ENCODE measurements around the gene TXNIP. TPM values are rescaled to one million over a fixed set of nuclear protein-coding genes. Genes with fewer than 3 reads are reported as not detected.

TXNIP gene
- total and polyA plus RNA-seq, 4 donors, result 109 to 455 (median 298) TPM

DNA sequence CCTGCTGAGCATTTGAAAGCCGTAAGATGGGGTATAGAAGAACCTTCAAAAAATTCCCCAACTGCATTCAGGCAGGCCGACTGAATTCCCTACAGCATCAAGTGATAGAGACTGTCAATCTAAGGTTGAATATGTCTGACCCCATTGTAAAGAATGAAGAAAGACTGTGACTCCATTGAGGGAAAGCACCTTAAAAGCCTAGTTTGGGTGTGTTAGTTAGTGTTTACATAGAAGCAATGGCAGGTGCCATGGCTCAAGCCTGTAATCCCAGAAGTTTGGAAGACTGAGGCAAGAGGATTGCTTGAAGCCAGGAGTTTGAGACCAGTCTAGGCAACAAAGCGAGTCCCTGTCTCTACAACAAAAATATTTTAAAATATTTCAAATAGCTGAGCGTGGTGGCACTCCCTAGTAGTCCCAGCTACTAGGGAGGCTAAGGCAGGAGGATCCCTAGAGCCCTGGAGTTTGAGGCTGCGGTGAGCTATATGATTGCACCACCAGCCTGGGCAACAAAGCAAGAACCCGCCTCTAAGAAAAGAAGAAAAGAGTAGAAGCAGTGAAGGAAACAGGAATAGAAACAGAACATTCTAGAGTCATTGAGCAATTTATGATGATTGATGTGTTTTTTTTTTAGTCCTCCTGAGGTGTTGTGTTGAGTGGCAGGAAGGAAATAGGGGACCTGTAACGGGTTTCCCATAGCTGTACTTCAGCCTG is 16.5 kb downstream of the TXNIP start:
- Histone ChIP-seq H3K9me3 (ENCODE audit: control insufficient read depth, insufficient read depth, low read length) (no peaks in the 10 kb centered on the region), H3K4me3 (ENCODE audit: low read depth, low read length) (peak overlapping the region; percentile 4), H3K27ac (ENCODE audit: low read depth, low read length) (peak overlapping the region; percentile 90), H3K27me3 (ENCODE audit: control insufficient read depth, insufficient read depth, low read length) (no peaks in the 10 kb centered on the region), H3K36me3 (ENCODE audit: control insufficient read depth, insufficient read depth, low read length) (no peaks in the 10 kb centered on the region), H3K4me1 (ENCODE audit: control insufficient read depth, insufficient read depth, low read length) (peaks cover 11% of the 10 kb centered on the region)
- DNase-seq (ENCODE audit: low read depth in 4 of 6, low spot score in 6 of 6), result no peak
- 58% methylated on average over 3 of the region's 7 CpGs for WGBS (ENCODE audit: insufficient coverage)

DNA sequence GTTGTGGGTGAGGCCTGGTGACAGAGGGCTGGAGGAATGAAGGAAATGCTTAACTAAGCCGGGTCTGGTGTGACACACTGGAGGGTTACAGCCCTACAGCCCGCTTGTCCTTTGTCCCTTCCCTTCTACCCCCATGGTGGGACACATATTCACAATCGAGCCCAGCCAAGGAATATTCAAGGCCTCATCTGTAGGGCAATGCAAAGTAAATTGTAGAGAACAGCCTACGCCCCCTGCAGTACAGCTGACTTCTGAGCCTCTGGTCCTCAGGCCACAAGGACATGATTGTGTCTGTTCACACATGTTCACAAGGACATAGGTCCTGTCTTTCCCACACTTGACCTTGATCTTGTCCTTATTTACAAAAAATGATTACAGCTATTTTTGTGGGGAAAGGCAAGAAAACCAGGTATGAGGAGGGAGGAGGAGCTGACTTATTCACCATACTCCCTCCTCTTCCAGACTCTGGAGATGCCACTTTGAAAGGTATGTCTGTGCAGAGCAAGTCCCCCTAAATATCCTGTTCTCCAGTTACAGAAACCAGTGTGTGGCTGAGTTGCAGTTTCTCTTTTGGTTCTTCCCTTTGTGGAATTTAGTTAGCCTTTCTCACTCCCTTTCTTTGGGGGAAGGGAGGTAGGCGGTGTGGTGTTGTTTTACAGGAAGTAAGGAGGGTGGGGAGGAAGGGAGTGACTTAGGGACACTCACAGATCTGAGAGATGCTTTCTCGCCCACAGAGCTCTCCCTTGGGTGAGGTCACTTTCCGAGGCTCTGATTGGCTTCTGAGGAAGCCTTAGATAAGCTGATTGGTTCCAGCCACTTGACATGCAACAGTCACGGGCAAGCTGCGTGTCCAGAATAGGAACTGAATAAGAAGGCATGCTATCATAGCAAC is 17.3 kb downstream of the TXNIP start:
- WGBS (ENCODE audit: insufficient coverage), result 5% methylated on average over 6 of the region's 9 CpGs
- Histone ChIP-seq H3K4me3 (ENCODE audit: low read depth, low read length) (peak overlapping the region; percentile 14), H3K36me3 (ENCODE audit: control insufficient read depth, insufficient read depth, low read length) (peaks cover 2% of the 10 kb centered on the region)

DNA sequence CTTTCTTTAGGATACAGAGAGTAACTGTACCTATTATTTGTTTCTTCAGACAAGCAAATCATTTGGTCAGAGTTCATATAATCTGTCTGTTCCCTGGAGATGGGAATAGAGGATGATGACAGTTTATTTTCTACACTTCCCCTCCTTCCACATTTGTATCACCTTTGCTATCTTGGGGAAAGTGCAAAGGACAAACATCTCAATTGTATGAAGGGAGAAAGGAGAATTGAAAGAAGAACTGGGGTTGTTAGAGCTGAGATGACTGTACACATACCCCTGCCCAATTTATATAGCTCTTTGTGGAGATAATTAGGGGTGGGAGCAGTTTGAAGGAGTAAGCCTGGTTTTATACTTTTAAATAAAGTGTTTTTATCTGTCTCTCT is 17.9 kb downstream of the TXNIP start:
- Histone ChIP-seq H3K9me3 (ENCODE audit: control insufficient read depth, insufficient read depth, low read length) (no peaks in the 10 kb centered on the region), H3K27ac (ENCODE audit: low read depth, low read length) (peak overlapping the region; percentile 90), H3K4me3 (ENCODE audit: low read depth, low read length) (no peak overlapping the region), H3K4me1 (ENCODE audit: control insufficient read depth, insufficient read depth, low read length) (peaks cover 11% of the 10 kb centered on the region), H3K36me3 (ENCODE audit: control insufficient read depth, insufficient read depth, low read length) (peaks cover 2% of the 10 kb centered on the region), H3K27me3 (ENCODE audit: control insufficient read depth, insufficient read depth, low read length) (no peaks in the 10 kb centered on the region)
- no peak for DNase-seq (ENCODE audit: low read depth in 4 of 6, low spot score in 6 of 6)

More for the DNA sequence above, 17.3 kb downstream of the TXNIP start:
- Histone ChIP-seq H3K4me1 (ENCODE audit: control insufficient read depth, insufficient read depth, low read length) (peaks cover 11% of the 10 kb centered on the region), H3K27ac (ENCODE audit: low read depth, low read length) (peak overlapping the region; percentile 90), H3K27me3 (ENCODE audit: control insufficient read depth, insufficient read depth, low read length) (no peaks in the 10 kb centered on the region), H3K9me3 (ENCODE audit: control insufficient read depth, insufficient read depth, low read length) (no peaks in the 10 kb centered on the region)
- DNase-seq (ENCODE audit: low read depth in 4 of 6, low spot score in 6 of 6), result peak in 5 of 6 donors; percentile 81 to 98 (median 91)

DNA sequence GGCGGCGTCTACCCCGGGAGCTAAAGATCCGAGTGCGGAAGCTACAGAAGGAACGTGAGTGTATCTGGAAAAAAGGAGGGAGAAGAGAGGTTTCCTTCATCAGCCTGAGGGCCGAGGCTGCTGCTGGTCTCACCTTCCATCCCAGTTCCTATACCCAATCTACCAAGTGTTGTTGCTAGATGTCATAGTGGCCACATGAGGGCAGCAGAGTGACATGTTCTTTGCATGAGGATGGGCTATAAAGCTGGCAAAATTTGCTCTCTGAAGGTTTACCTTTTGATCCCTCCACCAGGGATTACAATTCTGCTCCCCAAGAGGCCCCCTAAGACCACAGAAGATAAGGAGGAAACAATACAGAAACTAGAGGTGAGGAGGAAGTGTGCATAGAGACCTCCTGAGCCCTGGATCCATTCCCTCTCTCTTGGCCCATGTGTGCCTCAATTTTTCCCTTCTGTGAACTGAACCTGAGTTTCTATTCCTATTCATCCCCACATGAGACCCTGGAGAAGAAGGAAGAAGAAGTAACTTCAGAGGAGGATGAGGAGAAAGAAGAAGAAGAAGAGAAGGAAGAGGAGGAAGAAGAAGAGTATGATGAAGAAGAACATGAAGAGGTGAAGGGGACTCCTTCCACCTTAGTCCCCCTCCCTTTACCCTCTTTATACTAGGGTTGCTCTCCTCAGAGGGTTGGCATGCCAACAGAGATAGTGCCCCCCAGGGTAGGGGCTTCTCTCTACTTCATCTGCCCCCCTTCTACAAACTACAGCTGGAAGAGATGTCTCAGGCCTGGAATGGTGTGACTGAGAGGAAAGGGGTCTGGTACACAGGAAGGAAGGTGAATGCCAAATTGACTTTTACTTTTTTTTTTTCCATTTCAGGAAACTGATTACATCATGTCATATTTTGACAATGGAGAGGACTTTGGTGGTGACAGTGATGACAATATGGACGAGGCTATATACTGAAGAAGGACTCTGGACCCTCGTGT is 18.6 kb downstream of the TXNIP start:
- no peaks in the 10 kb centered on the region for H3K27me3 ChIP-seq (ENCODE audit: control insufficient read depth, insufficient read depth, low read length)
- H3K4me1 ChIP-seq (ENCODE audit: control insufficient read depth, insufficient read depth, low read length), result peaks cover 11% of the 10 kb centered on the region
- no peak overlapping the region for H3K4me3 ChIP-seq (ENCODE audit: low read depth, low read length)
- 6% methylated on average over 3 of the region's 9 CpGs for WGBS (ENCODE audit: insufficient coverage)
- DNase-seq (ENCODE audit: low read depth in 4 of 6, low spot score in 6 of 6), result peak in 2 of 6 donors; percentile 92 to 95
- peaks cover 2% of the 10 kb centered on the region for H3K36me3 ChIP-seq (ENCODE audit: control insufficient read depth, insufficient read depth, low read length)
- H3K9me3 ChIP-seq (ENCODE audit: control insufficient read depth, insufficient read depth, low read length), result no peaks in the 10 kb centered on the region
- H3K27ac ChIP-seq (ENCODE audit: low read depth, low read length), result peak overlapping the region; percentile 90

DNA sequence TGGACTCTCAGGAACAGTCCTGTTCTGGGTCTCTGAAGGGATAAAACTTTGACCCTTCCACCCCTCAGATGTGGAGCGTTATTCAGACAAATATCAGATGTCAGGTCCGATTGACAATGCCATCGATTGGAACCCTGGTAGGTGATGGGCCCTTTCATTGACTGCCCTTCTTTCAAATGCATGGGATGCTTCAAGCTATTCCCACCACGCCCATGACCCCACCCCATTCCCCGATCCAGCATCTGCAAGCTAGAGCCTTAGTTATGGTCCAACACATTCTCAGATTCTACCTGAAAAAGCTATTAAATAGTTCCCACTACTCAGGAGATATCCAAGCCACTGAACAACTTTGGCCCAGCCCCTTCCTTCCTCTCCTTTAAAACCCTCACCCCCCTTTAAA is 19.4 kb downstream of the TXNIP start:
- DNase-seq (ENCODE audit: low read depth in 4 of 6, low spot score in 6 of 6), result no peak
- peaks cover 2% of the 10 kb centered on the region for H3K36me3 ChIP-seq (ENCODE audit: control insufficient read depth, insufficient read depth, low read length)
- WGBS (ENCODE audit: insufficient coverage), result 82% methylated on average over 5 of the region's 5 CpGs
- no peak overlapping the region for H3K4me3 ChIP-seq (ENCODE audit: low read depth, low read length)
- H3K4me1 ChIP-seq (ENCODE audit: control insufficient read depth, insufficient read depth, low read length), result peaks cover 11% of the 10 kb centered on the region
- H3K27me3 ChIP-seq (ENCODE audit: control insufficient read depth, insufficient read depth, low read length), result no peaks in the 10 kb centered on the region
- no peaks in the 10 kb centered on the region for H3K9me3 ChIP-seq (ENCODE audit: control insufficient read depth, insufficient read depth, low read length)
- no peak overlapping the region for H3K27ac ChIP-seq (ENCODE audit: low read depth, low read length)

DNA sequence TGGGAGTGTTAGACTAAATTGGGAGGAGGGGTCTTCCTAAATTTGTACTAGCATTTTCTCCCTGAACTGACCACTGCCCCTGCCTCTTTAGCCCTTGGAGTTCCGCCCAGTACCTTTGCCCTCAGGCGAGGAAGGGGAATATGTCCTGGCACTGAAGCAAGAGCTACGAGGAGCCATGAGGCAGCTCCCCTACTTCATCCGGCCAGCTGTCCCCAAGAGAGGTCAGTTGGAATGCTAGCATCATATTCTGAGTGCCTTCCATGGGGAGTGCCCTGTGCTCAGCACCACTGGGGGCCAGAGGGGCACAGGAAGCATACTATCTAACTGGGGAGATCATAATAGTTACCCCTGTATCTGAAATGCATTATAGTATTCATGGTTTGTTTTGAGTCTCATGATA is 21.2 kb downstream of the TXNIP start:
- Histone ChIP-seq H3K4me3 (ENCODE audit: low read depth, low read length) (no peak overlapping the region), H3K9me3 (ENCODE audit: control insufficient read depth, insufficient read depth, low read length) (no peaks in the 10 kb centered on the region), H3K4me1 (ENCODE audit: control insufficient read depth, insufficient read depth, low read length) (peaks cover 11% of the 10 kb centered on the region), H3K27ac (ENCODE audit: low read depth, low read length) (no peak overlapping the region), H3K36me3 (ENCODE audit: control insufficient read depth, insufficient read depth, low read length) (peaks cover 2% of the 10 kb centered on the region), H3K27me3 (ENCODE audit: control insufficient read depth, insufficient read depth, low read length) (no peaks in the 10 kb centered on the region)
- 79% methylated on average over 3 of the region's 4 CpGs for WGBS (ENCODE audit: insufficient coverage)
- DNase-seq (ENCODE audit: low read depth in 4 of 6, low spot score in 6 of 6), result no peak

DNA sequence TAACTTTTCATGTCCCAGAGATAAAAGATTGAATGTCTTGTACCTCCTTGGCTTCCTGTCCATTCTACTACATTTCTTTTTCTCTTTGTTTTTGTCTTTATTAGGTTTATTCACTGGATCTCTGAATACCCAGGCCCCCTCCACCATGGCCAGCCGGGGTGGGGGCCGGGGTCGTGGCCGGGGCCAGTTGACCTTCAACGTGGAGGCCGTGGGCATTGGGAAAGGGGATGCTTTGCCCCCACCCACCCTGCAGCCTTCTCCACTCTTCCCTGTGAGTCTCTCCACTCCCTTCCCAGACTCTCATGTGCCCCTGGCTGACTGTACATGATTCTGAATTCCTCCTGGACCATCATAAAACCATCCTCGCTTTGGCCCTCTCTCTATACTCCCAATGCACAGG is 21.7 kb downstream of the TXNIP start:
- Histone ChIP-seq H3K4me3 (ENCODE audit: low read depth, low read length) (no peak overlapping the region), H3K27me3 (ENCODE audit: control insufficient read depth, insufficient read depth, low read length) (no peaks in the 10 kb centered on the region), H3K4me1 (ENCODE audit: control insufficient read depth, insufficient read depth, low read length) (peaks cover 7% of the 10 kb centered on the region), H3K9me3 (ENCODE audit: control insufficient read depth, insufficient read depth, low read length) (no peaks in the 10 kb centered on the region), H3K27ac (ENCODE audit: low read depth, low read length) (no peak overlapping the region), H3K36me3 (ENCODE audit: control insufficient read depth, insufficient read depth, low read length) (peaks cover 2% of the 10 kb centered on the region)
- DNase-seq (ENCODE audit: low read depth in 4 of 6, low spot score in 6 of 6), result no peak
- WGBS (ENCODE audit: insufficient coverage), result 80% methylated on average over 6 of the region's 7 CpGs

DNA sequence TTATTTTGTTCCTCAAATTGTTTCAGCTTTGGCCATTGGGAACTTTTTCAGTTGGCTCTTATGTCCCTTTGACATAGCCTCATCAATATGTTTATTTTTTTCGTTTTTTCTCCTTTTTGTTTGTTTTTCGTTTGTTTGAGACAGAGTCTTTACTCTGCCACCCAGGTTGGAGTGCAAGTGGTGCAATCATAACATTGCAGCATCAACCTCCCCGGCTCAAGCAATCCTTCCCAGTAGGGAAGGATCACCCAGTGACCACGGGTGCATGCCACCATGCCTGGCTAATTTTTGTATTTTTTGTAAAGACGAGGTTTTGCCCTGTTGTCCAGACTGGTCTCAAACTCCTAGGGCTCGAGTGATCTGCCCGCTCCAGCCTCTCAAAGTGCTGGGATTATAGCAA is 23.8 kb downstream of the TXNIP start:
- Histone ChIP-seq H3K27ac (ENCODE audit: low read depth, low read length) (no peak overlapping the region), H3K9me3 (ENCODE audit: control insufficient read depth, insufficient read depth, low read length) (no peaks in the 10 kb centered on the region), H3K36me3 (ENCODE audit: control insufficient read depth, insufficient read depth, low read length) (peaks cover 2% of the 10 kb centered on the region), H3K4me3 (ENCODE audit: low read depth, low read length) (no peak overlapping the region), H3K27me3 (ENCODE audit: control insufficient read depth, insufficient read depth, low read length) (no peaks in the 10 kb centered on the region), H3K4me1 (ENCODE audit: control insufficient read depth, insufficient read depth, low read length) (peaks cover 3% of the 10 kb centered on the region)
- DNase-seq (ENCODE audit: low read depth in 4 of 6, low spot score in 6 of 6), result no peak
- 67% methylated on average over 1 of the region's 7 CpGs for WGBS (ENCODE audit: insufficient coverage)

DNA sequence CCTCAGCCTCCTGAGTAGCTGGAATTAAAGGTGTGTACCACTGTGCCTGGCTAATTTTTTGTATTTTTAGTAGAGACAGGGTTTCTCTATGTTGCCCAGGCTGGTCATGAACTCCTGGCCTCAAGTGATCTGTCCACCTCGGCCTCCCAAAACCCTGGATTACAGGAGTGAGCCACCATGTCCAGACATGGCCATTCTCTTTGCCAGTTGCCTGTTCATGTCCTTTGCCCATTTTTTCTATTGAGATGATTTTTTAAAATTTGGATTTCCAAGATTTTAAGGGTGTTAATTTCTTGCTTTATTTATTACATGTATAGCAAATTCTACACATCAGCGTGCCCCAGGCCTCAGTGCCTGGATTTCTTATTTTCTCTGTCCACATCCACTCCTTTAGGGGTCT is 29.1 kb downstream of the TXNIP start:
- WGBS (ENCODE audit: insufficient coverage), result 71% methylated on average over 1 of the region's 2 CpGs
- DNase-seq (ENCODE audit: low read depth in 4 of 6, low spot score in 6 of 6), result no peak

More for the DNA sequence above, 29.1 kb downstream of the TXNIP start:
- H3K36me3 ChIP-seq (ENCODE audit: control insufficient read depth, insufficient read depth, low read length), result no peaks in the 10 kb centered on the region
- no peak overlapping the region for H3K27ac ChIP-seq (ENCODE audit: low read depth, low read length)
- peaks cover 19% of the 10 kb centered on the region for H3K4me1 ChIP-seq (ENCODE audit: control insufficient read depth, insufficient read depth, low read length)
- no peak overlapping the region for H3K4me3 ChIP-seq (ENCODE audit: low read depth, low read length)
- peaks cover 5% of the 10 kb centered on the region for H3K9me3 ChIP-seq (ENCODE audit: control insufficient read depth, insufficient read depth, low read length)
- no peaks in the 10 kb centered on the region for H3K27me3 ChIP-seq (ENCODE audit: control insufficient read depth, insufficient read depth, low read length)
